A549 treated with AZD2906 at 1 μM for 4 hours (cell line): ENCODE results near the gene FAM163B. TPM values are rescaled to one million over a fixed set of nuclear protein-coding genes. Genes with fewer than 3 reads are reported as not detected.

Experiments used
- total RNA-seq: library from RNA; stranded (reverse); fragments of 200-300 nt; extraction: Qiagen RNA extraction; gene quantifications from 5 replicates; pipeline ENCODE4 v1.2.3, GENCODE V29; 2022

Gene FAM163B
- total RNA-seq, result not detected in 5 replicates

GRCh38 chr9:133609311-133610098, at the start of gene FAM163B:
Gene FAM163B, minus strand, starts transcription at chr9:133609389. Its CDS starts 29,166 bp downstream, at chr9:133580223.

DNA sequence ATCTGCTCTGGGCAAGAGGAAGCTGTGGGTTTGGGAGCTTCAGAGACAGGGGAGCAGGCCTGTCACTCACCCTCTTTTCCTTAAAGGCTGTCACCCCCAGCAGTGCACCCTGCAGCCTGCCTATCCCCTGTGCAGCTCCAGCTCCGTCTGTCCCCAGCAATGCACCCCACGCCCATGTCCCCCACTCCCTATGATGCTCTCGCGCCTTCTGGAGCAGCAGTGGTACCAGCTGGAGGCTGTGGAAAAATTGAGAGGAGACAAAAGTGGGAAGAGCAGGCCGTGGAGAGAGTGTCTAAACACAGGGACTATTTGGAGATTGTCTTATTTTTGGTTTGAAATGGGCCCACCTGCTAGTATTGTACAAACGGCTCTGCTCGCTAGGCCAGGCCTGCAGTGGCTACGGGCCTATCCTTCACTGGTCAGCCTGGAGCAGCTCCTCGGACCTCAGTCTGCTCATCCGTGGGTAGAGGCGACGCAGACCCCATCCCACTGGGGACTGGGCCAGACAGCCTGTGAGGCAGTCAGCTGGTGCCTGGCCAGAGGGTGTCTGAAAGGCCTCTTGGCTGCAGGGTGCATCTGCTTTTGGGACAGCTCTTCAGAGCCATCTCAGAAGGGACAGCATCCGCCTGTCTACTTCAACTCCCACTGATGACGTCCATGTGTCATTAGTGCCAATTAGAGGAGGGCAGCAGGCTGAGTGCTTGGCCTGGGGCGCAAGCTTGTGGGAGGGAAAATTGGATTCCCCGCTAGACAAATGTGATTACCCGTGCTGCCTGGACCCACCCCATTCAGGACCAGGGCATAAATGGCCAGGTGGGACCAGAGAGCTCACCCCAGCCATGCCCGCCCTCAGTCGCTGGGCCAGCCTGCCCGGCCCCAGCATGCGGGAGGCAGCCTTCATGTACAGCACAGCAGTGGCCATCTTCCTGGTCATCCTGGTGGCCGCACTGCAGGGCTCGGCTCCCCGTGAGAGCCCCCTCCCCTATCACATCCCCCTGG, 26.6 kb upstream of the FAM163B start, which contains the start of gene DBH:
Gene DBH, plus strand, starts transcription at position 831 of the 999 bp plus-strand sequence. Its CDS starts 9 bp downstream, at position 840.

GRCh38 chr9:133534346-133535291, 74.6 kb downstream of the FAM163B start, which contains the start of gene ADAMTSL2:
Gene ADAMTSL2, plus strand, starts transcription at chr9:133534704. Its CDS starts 2,009 bp downstream, at chr9:133536713.

Other genes with a start within 250 kb of the FAM163B start
- gene SURF4, start 233.3 kb downstream of the FAM163B start, total RNA-seq, result 187 to 197 TPM (median 194 TPM) in 5 replicates
- 0.50 to 0.92 TPM (median 0.64 TPM) in 5 replicates for gene STKLD1, start 233.0 kb downstream of the FAM163B start, total RNA-seq
- gene REXO4, start 191.4 kb downstream of the FAM163B start, total RNA-seq, result 29.2 to 36.5 TPM (median 33.6 TPM) in 5 replicates
- 0.31 to 0.63 TPM (median 0.60 TPM) in 5 replicates for gene ADAMTS13, start 187.0 kb downstream of the FAM163B start, total RNA-seq
- 4.2 to 5.3 TPM (median 4.5 TPM) in 5 replicates for gene CACFD1, start 149.4 kb downstream of the FAM163B start, total RNA-seq
- 17.1 to 21.5 TPM (median 19.5 TPM) in 5 replicates for gene SLC2A6, start 130.3 kb downstream of the FAM163B start, total RNA-seq
- gene MYMK, start 84.4 kb downstream of the FAM163B start, total RNA-seq, result not detected in 5 replicates
- not detected in 5 replicates for gene ADAMTSL2, start 74.7 kb downstream of the FAM163B start, total RNA-seq
- not detected in 5 replicates for gene DBH, start 27.0 kb upstream of the FAM163B start, total RNA-seq
- gene SARDH, start 129.0 kb upstream of the FAM163B start, total RNA-seq, result 0.02 to 0.34 TPM (median 0.08 TPM) in 5 replicates